ENCODE measurements around the gene LSAMP. TPM values are rescaled to one million over a fixed set of nuclear protein-coding genes. Genes with fewer than 3 reads are reported as not detected.
A peak's percentile ranks its signal among the peaks of the same experiment; 100 is the strongest.

The LSAMP gene
- total RNA-seq, 1 experiment from 2014 or later: 0.15 TPM

GRCh38 chr3:115857518-115858136 is 587.7 kb downstream of the LSAMP start:
- Histone ChIP-seq H3K4me3 (ENCODE audit: low read length) (no peak overlapping the region), H3K36me3 (ENCODE audit: low read depth, low read length) (no peaks in the 10 kb centered on the region), H3F3A (ENCODE audit: low read length, unreplicated experiment) (peaks cover 6% of the 10 kb centered on the region), H3K27me3 (ENCODE audit: low read length) (no peaks in the 10 kb centered on the region), H3K9ac (ENCODE audit: low read length) (no peak overlapping the region), H3K79me2 (ENCODE audit: low read length) (no peaks in the 10 kb centered on the region), H3K9me3 (ENCODE audit: low read length) (no peaks in the 10 kb centered on the region), H3K4me1 (ENCODE audit: insufficient read depth, low read length) (peaks cover 21% of the 10 kb centered on the region), H2AFZ (ENCODE audit: low read length) (no peak overlapping the region), H3K4me2 (ENCODE audit: low read length) (no peak overlapping the region), H3K27ac (ENCODE audit: low read length) (no peak overlapping the region), H3K9me2 (replicated peaks; ENCODE audit: low read length) (no peaks in the 10 kb centered on the region), H4K20me1 (ENCODE audit: low read length) (no peaks in the 10 kb centered on the region)
- BruUV-seq (replicated peaks): no TSS peak
- intact Hi-C loops (cut with micrococcal nuclease): loop anchor here (2.0 kb wide), 1 partner anchor 23 kb away; no protein-coding TSS in a partner anchor
- ChIA-PET POLR2A (ENCODE audit: unreplicated experiment) (interaction anchor here (0.6 kb wide), 1 partner anchor 22 kb away, joined by 3 read pairs; no protein-coding TSS in a partner anchor), CTCF (interaction anchor here (1.3 kb wide), 1 partner anchor 23 kb away, joined by 3 read pairs; no protein-coding TSS in a partner anchor)
- no peak for TF ChIP-seq CTCF (conservative IDR thresholded peaks at IDR 0.05; ENCODE audit: low read depth, low read length)
- no peak for TF ChIP-seq EZH2phosphoT487 (IDR thresholded peaks at IDR 0.05; ENCODE audit: borderline replicate concordance, low read length)
- TF ChIP-seq EZH2 (IDR thresholded peaks at IDR 0.05; ENCODE audit: low read length, unreplicated experiment): no peak
- peak; percentile 68 for ATAC-seq
- no peak for DNase-seq

GRCh38 chr3:115855911-115856310 is 589.4 kb downstream of the LSAMP start:
- Histone ChIP-seq H3K9me3 (ENCODE audit: low read length) (no peaks in the 10 kb centered on the region), H3K27me3 (ENCODE audit: low read length) (no peaks in the 10 kb centered on the region), H3K9ac (ENCODE audit: low read length) (no peak overlapping the region), H3K27ac (ENCODE audit: low read length) (peak overlapping the region; percentile 65), H4K20me1 (ENCODE audit: low read length) (no peaks in the 10 kb centered on the region), H3K36me3 (ENCODE audit: low read depth, low read length) (no peaks in the 10 kb centered on the region), H3F3A (ENCODE audit: low read length, unreplicated experiment) (peaks cover 6% of the 10 kb centered on the region), H2AFZ (ENCODE audit: low read length) (no peak overlapping the region), H3K4me1 (ENCODE audit: insufficient read depth, low read length) (peaks cover 21% of the 10 kb centered on the region), H3K79me2 (ENCODE audit: low read length) (no peaks in the 10 kb centered on the region), H3K4me3 (ENCODE audit: low read length) (no peak overlapping the region), H3K4me2 (ENCODE audit: low read length) (0 out of 2 replicates have a peak overlapping the region, but pooled peaks have one; percentile 11), H3K9me2 (replicated peaks; ENCODE audit: low read length) (no peaks in the 10 kb centered on the region)
- peak; percentile 92 for ATAC-seq
- TF ChIP-seq EZH2 (IDR thresholded peaks at IDR 0.05; ENCODE audit: low read length, unreplicated experiment) (no peak), CTCF (conservative IDR thresholded peaks at IDR 0.05; ENCODE audit: low read depth, low read length) (no peak), EZH2phosphoT487 (IDR thresholded peaks at IDR 0.05; ENCODE audit: borderline replicate concordance, low read length) (no peak)
- CTCF ChIA-PET: no interaction called here
- intact Hi-C loops (cut with micrococcal nuclease): loop anchor here (2.0 kb wide), 1 partner anchor 21 kb away; no protein-coding TSS in a partner anchor
- peak; percentile 71 for DNase-seq
- no TSS peak for BruUV-seq (replicated peaks)
- POLR2A ChIA-PET (ENCODE audit: unreplicated experiment): no interaction called here

- Histone ChIP-seq H3K9me2 (replicated peaks; ENCODE audit: low read length) (no peaks in the 10 kb centered on the region), H2AFZ (ENCODE audit: low read length) (no peak overlapping the region), H3K4me3 (ENCODE audit: low read length) (no peak overlapping the region), H3K27ac (ENCODE audit: low read length) (no peak overlapping the region), H3K36me3 (ENCODE audit: low read depth, low read length) (no peaks in the 10 kb centered on the region), H3F3A (ENCODE audit: low read length, unreplicated experiment) (peaks cover 6% of the 10 kb centered on the region), H3K9me3 (ENCODE audit: low read length) (no peaks in the 10 kb centered on the region), H3K79me2 (ENCODE audit: low read length) (no peaks in the 10 kb centered on the region), H4K20me1 (ENCODE audit: low read length) (no peaks in the 10 kb centered on the region), H3K9ac (ENCODE audit: low read length) (no peak overlapping the region), H3K4me1 (ENCODE audit: insufficient read depth, low read length) (peaks cover 21% of the 10 kb centered on the region), H3K27me3 (ENCODE audit: low read length) (no peaks in the 10 kb centered on the region), H3K4me2 (ENCODE audit: low read length) (no peak overlapping the region)
- no peak for ATAC-seq
- BruUV-seq (replicated peaks): no TSS peak
- CTCF ChIA-PET: no interaction called here
- intact Hi-C loops (cut with micrococcal nuclease): no loop called here
- no peak for TF ChIP-seq EZH2phosphoT487 (IDR thresholded peaks at IDR 0.05; ENCODE audit: borderline replicate concordance, low read length)
- TF ChIP-seq EZH2 (IDR thresholded peaks at IDR 0.05; ENCODE audit: low read length, unreplicated experiment): no peak
- no peak for TF ChIP-seq CTCF (conservative IDR thresholded peaks at IDR 0.05; ENCODE audit: low read depth, low read length)
- POLR2A ChIA-PET (ENCODE audit: unreplicated experiment): no interaction called here
- no peak for DNase-seq
Measured at GRCh38 chr3:115853104-115853503, 592.2 kb downstream of the LSAMP start.

Data from PC-3 (cell line).